Measurements from ENCODE around the gene TBC1D23. TPM values are rescaled to one million over a fixed set of nuclear protein-coding genes. Genes with fewer than 3 reads are reported as not detected.

Gene TBC1D23
- total and polyA plus RNA-seq, 2 of the 13 experiments (the other 11 are each of a cell fraction or from before 2014, with no cell fraction given), result 28.7 to 35.4 TPM

DNA sequence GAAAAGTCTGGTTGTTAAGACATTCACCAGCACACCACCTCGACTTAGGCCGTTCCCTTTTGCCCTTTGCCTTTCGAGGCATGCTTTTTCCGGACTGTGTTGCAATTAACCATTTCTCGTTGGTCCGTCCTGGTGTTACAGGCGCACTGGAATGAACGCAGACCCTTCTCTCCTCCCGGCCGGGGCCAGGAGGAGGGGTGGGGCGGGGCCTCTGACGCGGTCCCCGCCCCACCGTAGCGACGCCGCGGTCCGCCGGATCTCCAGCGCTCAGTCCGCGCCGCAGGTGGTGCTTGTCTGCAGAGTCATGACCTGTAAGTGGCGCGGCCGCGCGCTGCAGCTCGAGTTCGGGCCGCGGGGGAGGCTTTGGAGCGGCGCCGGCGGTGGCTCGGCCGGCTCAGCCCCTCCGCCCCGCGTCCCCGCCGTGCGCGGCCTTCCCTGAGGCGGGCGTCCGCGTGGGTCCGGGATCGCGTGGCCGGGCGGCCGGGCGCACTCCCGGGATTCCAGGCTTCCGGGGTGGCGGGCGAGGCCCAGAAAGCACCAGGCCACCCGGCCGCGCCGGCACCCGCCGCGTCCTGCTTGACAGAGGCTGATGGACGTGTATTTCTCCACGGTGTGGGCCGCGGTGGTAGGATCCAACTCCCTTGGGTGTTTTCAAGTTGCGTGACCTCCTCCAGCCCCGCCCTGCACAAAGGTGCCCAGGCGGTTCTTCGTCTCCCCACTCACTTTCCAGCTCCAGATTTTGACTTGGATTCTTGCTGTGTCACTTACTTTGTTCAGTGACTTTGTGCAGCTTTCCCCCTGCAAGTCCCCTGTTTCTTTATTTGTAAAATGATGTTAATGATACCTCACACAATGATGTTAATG, 73.9 kb downstream of the TBC1D23 start, which contains the start of gene NIT2 (continued):
- TF ChIP-seq CCDC6 (CRISPR knock-in tag; IDR thresholded peaks at IDR 0.05), result peak; percentile 19; the same call in 1 of the 2 replicates
- peak; percentile 73 for TF ChIP-seq ZNF501 (CRISPR knock-in tag; IDR thresholded peaks at IDR 0.05)
- 0 out of 2 replicates have a peak, but pooled peaks have one; percentile 26 for TF ChIP-seq FOXC1 (CRISPR knock-in tag; IDR thresholded peaks at IDR 0.05; ENCODE audit: borderline replicate concordance)
- no peak for TF ChIP-seq SUZ12 (IDR thresholded peaks at IDR 0.05; ENCODE audit: low read depth, low read length)
- TF ChIP-seq ZNF180 (CRISPR knock-in tag; IDR thresholded peaks at IDR 0.05; ENCODE audit: borderline replicate concordance, low read depth), result no peak
- TF ChIP-seq HNRNPLL (IDR thresholded peaks at IDR 0.05; ENCODE audit: low read depth, low read length, poor library complexity, severe bottlenecking), result peak; percentile 82
- peak; percentile 36; the same call in 1 of the 2 replicates for TF ChIP-seq GATA4 (IDR thresholded peaks at IDR 0.05; ENCODE audit: borderline replicate concordance, low read depth)
- TF ChIP-seq TEAD2 (CRISPR knock-in tag; IDR thresholded peaks at IDR 0.05), result 0 out of 2 replicates have a peak, but pooled peaks have one; percentile 49
- TF ChIP-seq, protein P1, sequence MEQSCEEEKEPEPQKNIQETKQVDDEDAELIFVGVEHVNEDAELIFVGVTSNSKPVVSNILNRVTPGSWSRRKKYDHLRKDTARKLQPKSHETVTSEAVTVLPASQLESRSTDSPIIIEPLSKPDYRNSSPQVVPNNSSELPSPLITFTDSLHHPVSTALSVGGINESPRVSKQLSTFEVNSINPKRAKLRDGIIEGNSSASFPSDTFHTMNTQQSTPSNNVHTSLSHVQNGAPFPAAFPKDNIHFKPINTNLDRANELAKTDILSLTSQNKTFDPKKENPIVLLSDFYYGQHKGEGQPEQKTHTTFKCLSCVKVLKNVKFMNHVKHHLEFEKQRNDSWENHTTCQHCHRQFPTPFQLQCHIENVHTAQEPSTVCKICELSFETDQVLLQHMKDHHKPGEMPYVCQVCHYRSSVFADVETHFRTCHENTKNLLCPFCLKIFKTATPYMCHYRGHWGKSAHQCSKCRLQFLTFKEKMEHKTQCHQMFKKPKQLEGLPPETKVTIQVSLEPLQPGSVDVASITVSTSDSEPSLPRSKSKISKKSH (CRISPR knock-in tag; IDR thresholded peaks at IDR 0.05; ENCODE audit: borderline replicate concordance), result no peak
- peak; percentile 82 for TF ChIP-seq REPIN1 (CRISPR knock-in tag; IDR thresholded peaks at IDR 0.05; ENCODE audit: borderline replicate concordance, low read depth)
- TF ChIP-seq, protein P2, sequence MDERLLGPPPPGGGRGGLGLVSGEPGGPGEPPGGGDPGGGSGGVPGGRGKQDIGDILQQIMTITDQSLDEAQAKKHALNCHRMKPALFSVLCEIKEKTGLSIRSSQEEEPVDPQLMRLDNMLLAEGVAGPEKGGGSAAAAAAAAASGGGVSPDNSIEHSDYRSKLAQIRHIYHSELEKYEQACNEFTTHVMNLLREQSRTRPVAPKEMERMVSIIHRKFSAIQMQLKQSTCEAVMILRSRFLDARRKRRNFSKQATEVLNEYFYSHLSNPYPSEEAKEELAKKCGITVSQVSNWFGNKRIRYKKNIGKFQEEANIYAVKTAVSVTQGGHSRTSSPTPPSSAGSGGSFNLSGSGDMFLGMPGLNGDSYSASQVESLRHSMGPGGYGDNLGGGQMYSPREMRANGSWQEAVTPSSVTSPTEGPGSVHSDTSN (CRISPR knock-in tag; IDR thresholded peaks at IDR 0.05), result no peak
- peak; percentile 32; the same call in 1 of the 2 replicates for TF ChIP-seq GATAD1 (CRISPR knock-in tag; IDR thresholded peaks at IDR 0.05)
- peak; percentile 56; the same call in 1 of the 2 replicates for TF ChIP-seq ZNF160 (CRISPR knock-in tag; IDR thresholded peaks at IDR 0.05)
- TF ChIP-seq, protein P3, sequence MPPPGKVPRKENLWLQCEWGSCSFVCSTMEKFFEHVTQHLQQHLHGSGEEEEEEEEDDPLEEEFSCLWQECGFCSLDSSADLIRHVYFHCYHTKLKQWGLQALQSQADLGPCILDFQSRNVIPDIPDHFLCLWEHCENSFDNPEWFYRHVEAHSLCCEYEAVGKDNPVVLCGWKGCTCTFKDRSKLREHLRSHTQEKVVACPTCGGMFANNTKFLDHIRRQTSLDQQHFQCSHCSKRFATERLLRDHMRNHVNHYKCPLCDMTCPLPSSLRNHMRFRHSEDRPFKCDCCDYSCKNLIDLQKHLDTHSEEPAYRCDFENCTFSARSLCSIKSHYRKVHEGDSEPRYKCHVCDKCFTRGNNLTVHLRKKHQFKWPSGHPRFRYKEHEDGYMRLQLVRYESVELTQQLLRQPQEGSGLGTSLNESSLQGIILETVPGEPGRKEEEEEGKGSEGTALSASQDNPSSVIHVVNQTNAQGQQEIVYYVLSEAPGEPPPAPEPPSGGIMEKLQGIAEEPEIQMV (CRISPR knock-in tag; IDR thresholded peaks at IDR 0.05; ENCODE audit: low read depth), result peak; percentile 88
- peak; percentile 20; the same call in 1 of the 2 replicates for TF ChIP-seq CBFB (CRISPR knock-in tag; IDR thresholded peaks at IDR 0.05)

All from HepG2 (cell line).